COR-L47 (cell line): ENCODE results near the gene PGBD2.
"Not testable (repeated sequence)": the region's sequence is repeated elsewhere in the genome, so short reads cannot be mapped to it uniquely, and the experiment has no call there.

Experiments
- DNase-seq: peaks from one replicate; lab custom pipeline; 2025; lab: John Stamatoyannopoulos, UW

PGBD2 gene

DNA sequence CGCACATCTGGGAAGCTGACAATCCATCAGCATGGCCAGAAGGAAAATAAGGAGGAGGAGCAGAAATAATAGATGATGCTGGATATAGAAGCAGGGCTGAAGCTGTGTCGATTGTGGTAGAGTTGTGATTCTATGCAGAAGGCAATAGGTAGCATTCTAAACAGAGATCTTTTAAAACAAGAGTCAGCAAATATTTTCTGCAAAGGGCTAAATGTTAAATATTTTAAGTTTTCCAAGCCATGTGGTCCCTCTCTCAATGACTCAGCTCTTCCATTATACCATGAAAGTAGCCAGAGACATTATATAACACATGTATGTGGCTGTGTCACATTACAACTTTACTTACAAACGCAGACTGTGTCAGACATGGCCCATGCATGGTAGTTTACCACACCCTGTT, 21.2 kb downstream of the PGBD2 start:
- not testable (repeated sequence) for DNase-seq

DNA sequence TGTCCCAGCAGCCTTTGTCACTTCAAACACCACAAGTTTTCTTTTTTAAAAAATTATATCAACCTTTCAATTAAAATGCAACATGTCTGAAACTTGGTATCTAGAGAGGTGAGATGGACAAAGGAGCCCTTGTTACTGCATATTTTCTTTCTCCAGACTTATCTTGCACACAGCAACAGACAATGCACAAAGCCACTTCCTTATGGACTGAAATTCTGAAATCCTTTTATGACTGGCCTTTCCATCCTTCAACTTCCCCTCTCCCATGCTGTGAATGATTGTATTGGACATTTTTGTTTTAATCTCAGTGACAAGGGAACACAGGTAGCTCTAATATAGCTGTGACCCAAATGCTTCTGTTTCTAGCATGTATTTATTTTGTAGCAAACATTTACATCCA, 22.1 kb downstream of the PGBD2 start:
- not testable (repeated sequence) for DNase-seq

DNA sequence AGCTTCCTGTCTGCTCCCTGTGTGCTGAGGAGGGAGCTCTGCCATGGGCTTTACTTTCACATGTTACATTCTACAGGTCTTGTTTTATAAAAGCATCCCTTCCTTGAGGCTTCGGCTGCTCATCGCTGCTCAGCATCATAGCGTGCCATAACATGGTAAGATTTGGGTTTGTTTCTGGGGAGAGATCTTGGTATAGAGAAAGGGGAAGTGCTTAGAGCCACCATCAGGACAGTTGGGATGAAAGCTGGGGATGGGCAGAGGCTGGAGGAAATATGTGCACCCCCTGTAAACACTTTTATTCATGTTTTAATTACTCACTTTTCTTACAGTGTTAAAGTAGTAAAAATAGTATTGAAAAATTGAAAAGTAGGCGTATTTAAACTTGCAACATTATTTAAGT, 24.0 kb downstream of the PGBD2 start:
- DNase-seq = not testable (repeated sequence)

DNA sequence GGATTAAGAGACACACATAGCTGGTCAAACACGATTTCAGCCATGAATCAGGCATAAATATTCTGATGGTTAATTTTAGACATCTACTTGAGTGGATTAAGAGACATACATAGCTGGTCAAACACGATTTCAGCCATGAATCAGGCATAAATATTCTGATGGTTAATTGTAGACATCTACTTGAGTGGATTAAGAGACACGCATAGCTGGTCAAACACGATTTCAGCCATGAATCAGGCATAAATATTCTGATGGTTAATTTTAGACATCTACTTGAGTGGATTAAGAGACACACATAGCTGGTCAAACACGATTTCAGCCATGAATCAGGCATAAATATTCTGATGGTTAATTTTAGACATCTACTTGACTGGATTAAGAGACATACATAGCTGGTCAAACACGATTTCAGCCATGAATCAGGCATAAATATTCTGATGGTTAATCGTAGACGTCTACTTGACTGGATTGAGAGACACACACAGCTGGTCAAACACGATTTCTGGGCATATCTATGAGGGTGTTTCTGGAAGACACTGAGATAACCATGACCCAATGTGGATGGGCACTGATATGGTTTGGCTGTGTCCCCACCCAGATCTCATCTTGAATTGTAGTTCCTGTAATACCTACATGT, 32.3 kb downstream of the PGBD2 start:
- DNase-seq = not testable (repeated sequence)

DNA sequence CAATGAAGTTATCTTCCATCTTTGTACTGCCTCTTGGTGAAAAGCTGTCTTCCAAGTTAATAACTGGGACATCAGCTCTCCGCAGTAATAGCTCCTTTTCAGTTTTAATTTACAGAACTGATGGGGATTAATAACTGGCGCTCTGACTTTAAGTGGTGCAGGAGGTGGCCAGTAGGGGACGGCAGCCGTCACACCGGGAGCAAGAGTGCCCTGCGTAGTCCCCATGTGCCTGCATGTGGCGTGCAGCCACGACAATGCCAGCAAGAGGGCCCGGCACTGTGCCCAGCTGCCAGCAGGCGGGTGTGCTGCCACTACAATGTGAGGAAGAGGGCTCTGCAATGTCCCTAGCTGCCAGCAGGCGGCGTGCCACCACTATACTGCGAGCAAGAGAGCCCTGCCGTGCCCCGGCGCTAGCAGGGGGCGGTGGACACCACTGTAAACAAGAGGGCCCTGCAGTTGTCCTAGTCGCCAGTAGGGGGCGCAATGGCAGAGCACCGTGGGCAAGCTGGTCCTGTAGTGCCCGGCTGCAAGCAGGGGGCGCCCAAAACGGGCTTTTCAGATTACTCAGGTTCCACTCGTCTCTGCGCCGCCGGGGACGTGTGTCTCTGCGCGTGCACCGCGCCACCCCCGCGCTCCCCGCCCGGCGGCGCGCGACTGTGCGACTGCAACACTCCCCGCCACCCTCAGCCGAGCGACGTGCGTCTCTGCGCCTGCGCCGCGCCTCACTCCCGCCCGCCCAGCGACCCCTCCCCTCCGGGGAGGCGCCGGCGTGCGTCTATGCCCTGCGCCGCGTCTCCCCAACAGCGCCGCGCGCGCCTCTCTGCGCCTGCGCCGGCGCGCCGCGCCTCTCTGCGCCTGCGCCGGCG, 38.3 kb downstream of the PGBD2 start:
- not testable (repeated sequence) for DNase-seq

DNA sequence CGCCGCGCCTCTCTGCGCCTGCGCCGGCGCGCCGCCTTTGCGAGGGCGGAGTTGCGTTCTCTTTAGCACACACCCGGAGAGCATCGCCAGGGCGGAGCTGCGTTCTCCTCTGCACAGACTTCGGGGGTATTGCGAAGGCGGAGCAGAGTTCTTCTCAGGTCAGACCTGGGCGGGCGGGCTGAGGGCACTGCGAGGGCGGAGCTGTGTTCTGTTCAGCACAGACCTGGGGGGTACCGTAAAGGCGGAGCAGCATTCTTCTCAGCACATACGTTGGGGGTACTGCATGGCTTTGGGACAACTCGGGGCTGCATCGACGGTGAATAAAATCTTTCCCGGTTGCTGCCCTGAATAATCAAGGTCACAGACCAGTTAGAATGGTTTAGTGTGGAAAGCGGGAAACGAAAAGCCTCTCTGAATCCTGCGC, 39.0 kb downstream of the PGBD2 start:
- not testable (repeated sequence) for DNase-seq

- DNase-seq = not testable (repeated sequence)
Measured at GRCh38 chr1:248945453-248945852, 39.4 kb downstream of the PGBD2 start.

- not testable (repeated sequence) for DNase-seq
Measured at GRCh38 chr1:248945856-248946416, 39.9 kb downstream of the PGBD2 start.
